ENCODE data around the gene FHIT. TPM values are rescaled to one million over a fixed set of nuclear protein-coding genes. Genes with fewer than 3 reads are reported as not detected.

The FHIT gene
- total RNA-seq, 4 donors from 2014 or later: 7.5 to 20.1 (median 13.5) TPM

DNA sequence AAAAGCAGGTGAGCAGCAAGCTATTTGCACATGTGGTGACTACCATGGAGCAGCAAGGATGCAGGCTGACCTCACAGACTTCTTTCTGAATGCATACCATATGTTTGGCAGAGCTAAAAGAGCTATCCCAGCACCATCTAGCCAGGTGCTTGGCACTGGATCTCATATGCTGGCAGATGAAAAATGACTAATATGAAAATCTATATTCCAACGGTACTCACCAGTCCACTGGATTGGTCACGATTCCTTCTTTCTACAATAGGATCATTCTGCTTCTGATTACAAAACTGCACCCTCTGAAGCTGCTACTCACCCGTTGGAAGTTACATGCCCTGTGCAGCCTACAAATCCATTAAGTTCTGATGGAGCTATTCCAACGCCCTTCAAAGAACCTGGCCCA, 1487.1 kb downstream of the FHIT start:
- Histone ChIP-seq H3K4me3 (no peak overlapping the region), H3K27ac (no peak overlapping the region), H3K27me3 (no peaks in the 10 kb centered on the region), H3K36me3 (no peaks in the 10 kb centered on the region), H3K9me3 (no peaks in the 10 kb centered on the region), H3K4me1 (peaks cover 0 to 3% (median 0%) of the 10 kb centered on the region in 4 donors)
- intact Hi-C loops (cut with DNase I; ENCODE audit: low total_unique reads) (no loop called here), in situ Hi-C loops (cut with MboI; ENCODE audit: low pct_ligation_motif_present in 1 of 4, low pct_unique_long_range_greater_than_20kb in 1 of 4, low sequenced_read_pairs in 3 of 4) (no loop called here)
- no peak for TF ChIP-seq POLR2A (IDR thresholded peaks at IDR 0.05)
- TF ChIP-seq POLR2AphosphoS5 (IDR thresholded peaks at IDR 0.05): no peak
- TF ChIP-seq, protein P1, sequence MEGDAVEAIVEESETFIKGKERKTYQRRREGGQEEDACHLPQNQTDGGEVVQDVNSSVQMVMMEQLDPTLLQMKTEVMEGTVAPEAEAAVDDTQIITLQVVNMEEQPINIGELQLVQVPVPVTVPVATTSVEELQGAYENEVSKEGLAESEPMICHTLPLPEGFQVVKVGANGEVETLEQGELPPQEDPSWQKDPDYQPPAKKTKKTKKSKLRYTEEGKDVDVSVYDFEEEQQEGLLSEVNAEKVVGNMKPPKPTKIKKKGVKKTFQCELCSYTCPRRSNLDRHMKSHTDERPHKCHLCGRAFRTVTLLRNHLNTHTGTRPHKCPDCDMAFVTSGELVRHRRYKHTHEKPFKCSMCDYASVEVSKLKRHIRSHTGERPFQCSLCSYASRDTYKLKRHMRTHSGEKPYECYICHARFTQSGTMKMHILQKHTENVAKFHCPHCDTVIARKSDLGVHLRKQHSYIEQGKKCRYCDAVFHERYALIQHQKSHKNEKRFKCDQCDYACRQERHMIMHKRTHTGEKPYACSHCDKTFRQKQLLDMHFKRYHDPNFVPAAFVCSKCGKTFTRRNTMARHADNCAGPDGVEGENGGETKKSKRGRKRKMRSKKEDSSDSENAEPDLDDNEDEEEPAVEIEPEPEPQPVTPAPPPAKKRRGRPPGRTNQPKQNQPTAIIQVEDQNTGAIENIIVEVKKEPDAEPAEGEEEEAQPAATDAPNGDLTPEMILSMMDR (IDR thresholded peaks at IDR 0.05): no peak
- WGBS, 2 donors (ENCODE audit: low coverage in 1 of 2): 76 to 80% methylated on average over 3 to 4 of the region's 4 CpGs
- no peak for DNase-seq

DNA sequence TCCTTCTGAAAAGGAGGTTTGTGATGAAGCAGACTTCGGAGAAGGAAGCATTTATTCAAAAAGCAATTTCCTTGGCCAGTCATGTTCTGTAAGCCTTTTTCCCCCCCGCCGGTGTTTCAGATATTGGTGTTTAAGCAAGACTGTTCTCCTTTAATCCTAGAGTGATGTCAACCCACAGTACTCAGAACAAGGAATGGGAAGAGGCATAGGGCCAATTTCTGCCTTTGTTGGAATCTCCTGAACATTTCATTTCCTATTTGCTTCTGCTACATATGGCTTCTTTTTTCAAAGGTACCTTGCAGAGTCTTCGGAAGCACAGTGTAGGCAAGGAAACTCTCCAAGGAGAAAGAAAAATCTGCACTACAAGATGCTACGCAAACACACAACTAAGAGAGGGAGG, 1488.3 kb downstream of the FHIT start:
- intact Hi-C loops (cut with DNase I; ENCODE audit: low total_unique reads) (no loop called here), in situ Hi-C loops (cut with MboI; ENCODE audit: low pct_ligation_motif_present in 1 of 4, low pct_unique_long_range_greater_than_20kb in 1 of 4, low sequenced_read_pairs in 3 of 4) (no loop called here)
- peak overlapping the region in 2 of 4 donors; percentile 12 to 18 for H3K27ac ChIP-seq
- no peaks in the 10 kb centered on the region for H3K36me3 ChIP-seq
- TF ChIP-seq POLR2AphosphoS5 (IDR thresholded peaks at IDR 0.05) (no peak), POLR2A (IDR thresholded peaks at IDR 0.05) (no peak), EP300 (IDR thresholded peaks at IDR 0.05; ENCODE audit: low read depth) (no peak)
- TF ChIP-seq, protein P1 (IDR thresholded peaks at IDR 0.05): no peak
- no peaks in the 10 kb centered on the region for H3K27me3 ChIP-seq
- peaks cover 0 to 3% (median 0%) of the 10 kb centered on the region in 4 donors for H3K4me1 ChIP-seq
- no peaks in the 10 kb centered on the region for H3K9me3 ChIP-seq
- no peak overlapping the region for H3K4me3 ChIP-seq
- DNase-seq: no peak
- WGBS, 2 donors (ENCODE audit: low coverage in 1 of 2): 83 to 88% methylated on average over 5 of the region's 5 CpGs

DNA sequence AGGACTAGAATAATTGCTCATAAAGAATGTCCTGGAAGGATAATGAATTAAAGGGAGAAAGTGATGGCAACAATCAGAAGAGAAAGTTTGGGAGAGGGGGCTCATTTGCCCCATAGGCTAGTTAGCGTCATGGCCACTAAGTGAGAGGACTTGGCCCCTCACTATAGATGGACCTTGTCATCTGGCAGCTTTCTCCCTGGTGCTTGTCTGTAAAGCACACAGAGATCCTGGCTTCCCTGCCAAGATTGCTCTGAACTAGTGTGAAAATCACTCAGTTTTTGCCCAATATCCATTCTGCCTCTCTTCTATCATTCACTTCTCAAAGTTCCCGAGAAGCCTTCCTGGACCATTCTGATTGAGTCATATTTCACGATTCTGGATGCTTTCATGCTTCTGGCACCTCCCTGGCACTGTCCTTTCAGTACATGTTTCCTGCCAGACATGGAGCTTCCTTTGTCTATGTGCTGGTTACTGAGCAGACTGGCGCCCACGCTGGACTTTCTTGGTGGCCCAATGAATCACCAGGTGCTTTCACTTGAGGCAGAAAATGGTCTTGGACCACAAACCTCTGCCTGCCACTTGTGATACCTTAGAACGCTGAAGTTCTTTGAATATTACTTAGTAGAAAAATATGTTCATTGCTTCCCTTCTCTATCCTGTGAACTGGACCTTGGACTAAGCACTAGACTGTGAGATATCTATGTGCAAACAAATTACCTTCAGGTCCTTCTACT, 1491.8 kb downstream of the FHIT start:
- H3K4me3 ChIP-seq: no peak overlapping the region
- no peaks in the 10 kb centered on the region for H3K9me3 ChIP-seq
- peak overlapping the region in 1 of 4 donors; percentile 12 for H3K27ac ChIP-seq
- 47 to 53% methylated on average over 6 of the region's 6 CpGs for WGBS, 2 donors (ENCODE audit: low coverage in 1 of 2)
- H3K27me3 ChIP-seq: no peaks in the 10 kb centered on the region
- intact Hi-C loops (cut with DNase I; ENCODE audit: low total_unique reads) (no loop called here), in situ Hi-C loops (cut with MboI; ENCODE audit: low pct_ligation_motif_present in 1 of 4, low pct_unique_long_range_greater_than_20kb in 1 of 4, low sequenced_read_pairs in 3 of 4) (no loop called here)
- peaks cover 0 to 3% (median 0%) of the 10 kb centered on the region in 4 donors for H3K4me1 ChIP-seq
- TF ChIP-seq POLR2A (IDR thresholded peaks at IDR 0.05): no peak
- no peak for TF ChIP-seq EP300 (IDR thresholded peaks at IDR 0.05; ENCODE audit: low read depth)
- no peak for TF ChIP-seq POLR2AphosphoS5 (IDR thresholded peaks at IDR 0.05)
- TF ChIP-seq, protein P1 (IDR thresholded peaks at IDR 0.05): no peak
- no peaks in the 10 kb centered on the region for H3K36me3 ChIP-seq
- no peak for DNase-seq

GRCh38 chr3:59758672-59759071, 1492.6 kb downstream of the FHIT start:
- no peak for DNase-seq
- intact Hi-C loops (cut with DNase I; ENCODE audit: low total_unique reads) (no loop called here), in situ Hi-C loops (cut with MboI; ENCODE audit: low pct_ligation_motif_present in 1 of 4, low pct_unique_long_range_greater_than_20kb in 1 of 4, low sequenced_read_pairs in 3 of 4) (no loop called here)
- 93% methylated on average over 1 of the region's 1 CpG for WGBS, 2 donors (ENCODE audit: low coverage in 1 of 2)
- TF ChIP-seq, protein P1 (IDR thresholded peaks at IDR 0.05): no peak
- no peak for TF ChIP-seq POLR2A (IDR thresholded peaks at IDR 0.05)
- no peak for TF ChIP-seq POLR2AphosphoS5 (IDR thresholded peaks at IDR 0.05)
- TF ChIP-seq EP300 (IDR thresholded peaks at IDR 0.05; ENCODE audit: low read depth): no peak
- no peak overlapping the region for H3K27ac ChIP-seq
- no peak overlapping the region for H3K4me3 ChIP-seq
- no peaks in the 10 kb centered on the region for H3K9me3 ChIP-seq
- peaks cover 0 to 3% (median 0%) of the 10 kb centered on the region in 4 donors for H3K4me1 ChIP-seq
- H3K36me3 ChIP-seq: no peaks in the 10 kb centered on the region
- H3K27me3 ChIP-seq: no peaks in the 10 kb centered on the region

All from transverse colon (tissue), 4 donors.